Stimulated activated naive CD8-positive, alpha-beta T cell treated with anti-CD3 and anti-CD28 coated beads, Interleukin-15, Interleukin-2, amounts not matched to agents 100 ng/mL and 50 ng/mL, for 24 hours (primary cell): Measurements from ENCODE around the gene HAP1.

Experiments
- H3K27ac Mint-ChIP-seq: one replicate; pipeline ENCODE4 v1.8.0; 2021; ENCODE audit warnings: mild to moderate bottlenecking, mixed read lengths
- H3K27me3 Mint-ChIP-seq: one replicate; pipeline ENCODE4 v1.8.0; 2021; ENCODE audit warnings: mixed read lengths
- H3K36me3 Mint-ChIP-seq: one replicate; pipeline ENCODE4 v1.8.0; 2021; ENCODE audit warnings: low read depth, mixed read lengths
- H3K4me1 Mint-ChIP-seq: one replicate; pipeline ENCODE4 v1.8.0; 2021; ENCODE audit warnings: low read depth, mixed read lengths
- H3K4me3 Mint-ChIP-seq: one replicate; pipeline ENCODE4 v1.8.0; 2021; ENCODE audit warnings: mild to moderate bottlenecking, mixed read lengths
- H3K9me3 Mint-ChIP-seq: one replicate; pipeline ENCODE4 v1.8.0; 2021; ENCODE audit warnings: mixed read lengths

The HAP1 gene

GRCh38 chr17:41741709-41742108 lies 7.3 kb upstream of the HAP1 start:
- Mint-ChIP-seq H3K27me3 (peaks cover 12% of the 10 kb centered on the region), H3K4me1 (no peaks in the 10 kb centered on the region), H3K36me3 (no peaks in the 10 kb centered on the region), H3K4me3 (no peak overlapping the region), H3K9me3 (no peaks in the 10 kb centered on the region), H3K27ac (no peak overlapping the region)

DNA sequence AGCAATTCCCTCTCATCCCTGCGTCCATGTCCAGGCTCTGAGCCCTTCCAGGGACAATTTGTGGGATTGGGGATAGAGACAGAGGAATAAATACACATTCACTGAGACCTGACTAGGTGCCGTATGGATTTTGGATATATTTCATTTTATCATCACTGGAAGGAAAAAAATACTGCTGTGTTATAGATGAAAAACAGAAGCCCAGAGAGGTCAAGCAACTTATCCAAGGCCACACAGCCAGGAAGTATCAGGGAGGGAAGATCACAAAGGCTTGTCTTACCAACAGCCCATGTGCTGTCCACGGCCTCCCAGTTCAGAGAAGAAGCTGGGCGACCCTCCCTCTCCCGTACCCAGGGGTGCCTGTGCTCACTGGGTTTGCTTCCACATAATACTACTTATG lies 6.1 kb upstream of the HAP1 start:
- H3K27ac Mint-ChIP-seq = no peak overlapping the region
- H3K9me3 Mint-ChIP-seq = no peaks in the 10 kb centered on the region
- no peak overlapping the region for H3K4me3 Mint-ChIP-seq
- peaks cover 23% of the 10 kb centered on the region for H3K27me3 Mint-ChIP-seq
- no peaks in the 10 kb centered on the region for H3K36me3 Mint-ChIP-seq
- no peaks in the 10 kb centered on the region for H3K4me1 Mint-ChIP-seq

- H3K9me3 Mint-ChIP-seq = no peaks in the 10 kb centered on the region
- H3K4me3 Mint-ChIP-seq = no peak overlapping the region
- no peaks in the 10 kb centered on the region for H3K4me1 Mint-ChIP-seq
- peaks cover 28% of the 10 kb centered on the region for H3K27me3 Mint-ChIP-seq
- H3K36me3 Mint-ChIP-seq = no peaks in the 10 kb centered on the region
- no peak overlapping the region for H3K27ac Mint-ChIP-seq
Measured at GRCh38 chr17:41739661-41740352, 5.4 kb upstream of the HAP1 start.

DNA sequence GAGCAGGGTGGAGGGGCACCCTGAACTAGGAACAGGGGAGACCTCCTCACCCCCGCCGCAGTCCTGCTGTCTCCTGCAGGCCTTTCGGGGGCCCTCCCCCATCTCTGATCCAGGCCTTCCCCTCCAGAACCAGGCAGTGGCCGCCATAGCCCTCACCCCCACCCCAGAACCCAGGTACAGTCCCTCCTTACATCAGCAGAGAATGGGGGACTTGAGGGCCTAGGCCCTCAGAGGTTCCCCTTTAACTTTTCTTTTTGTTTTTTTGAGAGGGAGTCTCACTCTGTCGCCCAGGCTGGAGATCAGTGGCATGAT lies 4.3 kb upstream of the HAP1 start:
- Mint-ChIP-seq H3K36me3 (no peaks in the 10 kb centered on the region), H3K4me3 (no peak overlapping the region), H3K4me1 (no peaks in the 10 kb centered on the region), H3K9me3 (no peaks in the 10 kb centered on the region), H3K27me3 (peaks cover 29% of the 10 kb centered on the region), H3K27ac (no peak overlapping the region)

GRCh38 chr17:41738077-41738800 lies 3.8 kb upstream of the HAP1 start:
- no peak overlapping the region for H3K27ac Mint-ChIP-seq
- no peaks in the 10 kb centered on the region for H3K9me3 Mint-ChIP-seq
- peaks cover 3% of the 10 kb centered on the region for H3K4me1 Mint-ChIP-seq
- no peak overlapping the region for H3K4me3 Mint-ChIP-seq
- H3K27me3 Mint-ChIP-seq = peaks cover 35% of the 10 kb centered on the region
- no peaks in the 10 kb centered on the region for H3K36me3 Mint-ChIP-seq

DNA sequence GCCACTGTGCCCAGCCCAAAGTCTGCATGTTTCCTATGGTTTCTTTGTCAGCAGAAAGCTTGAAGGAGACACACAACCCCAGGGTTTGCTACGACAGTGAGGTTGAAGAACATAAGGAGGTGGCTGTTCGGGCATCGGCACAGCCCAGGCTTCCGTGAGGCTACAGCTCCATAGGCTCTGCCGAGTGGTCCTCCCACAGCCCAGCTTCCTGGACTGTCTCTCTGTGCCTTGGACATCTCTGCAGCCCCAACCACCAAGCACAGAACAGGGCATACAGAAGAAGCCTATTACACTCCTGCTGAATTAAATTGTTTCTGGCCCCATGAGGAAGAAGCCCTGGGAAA lies 3.2 kb upstream of the HAP1 start:
- Mint-ChIP-seq H3K4me3 (no peak overlapping the region), H3K4me1 (peaks cover 3% of the 10 kb centered on the region), H3K27me3 (peaks cover 37% of the 10 kb centered on the region), H3K9me3 (no peaks in the 10 kb centered on the region), H3K27ac (no peak overlapping the region), H3K36me3 (no peaks in the 10 kb centered on the region)

DNA sequence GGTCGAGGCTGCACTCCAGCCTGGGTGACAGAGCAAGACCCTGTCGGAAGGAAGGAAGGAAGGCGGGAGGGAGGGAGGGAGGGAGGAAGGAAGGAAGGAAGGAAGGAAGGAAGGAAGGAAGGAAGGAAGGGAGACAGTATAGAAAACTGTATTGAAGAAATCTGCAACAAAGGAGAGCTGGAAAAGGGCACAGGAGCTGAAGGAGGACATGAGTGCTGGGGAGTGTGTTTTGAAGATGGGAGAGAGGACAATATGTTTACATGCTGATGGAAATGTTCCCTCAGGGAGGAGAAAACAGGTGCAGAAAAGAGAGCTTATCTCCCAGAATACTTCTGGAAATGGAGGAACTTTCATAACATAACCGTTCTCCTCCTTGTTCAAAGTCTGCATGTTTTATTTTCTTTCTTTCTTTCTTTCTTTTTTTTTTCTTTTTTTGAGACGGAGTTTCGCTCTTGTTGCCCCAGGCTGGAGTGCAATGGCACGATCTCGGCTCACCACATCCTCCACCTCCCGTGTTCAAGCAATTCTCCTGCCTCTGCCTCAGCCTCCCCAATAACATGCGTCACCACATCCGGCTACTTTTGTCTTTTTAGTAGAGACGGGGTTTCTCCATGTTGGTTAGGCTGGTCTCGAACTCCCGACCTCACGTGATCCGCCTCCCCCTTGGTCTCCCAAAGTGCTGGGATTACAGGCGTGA lies 2.7 kb upstream of the HAP1 start:
- Mint-ChIP-seq H3K4me3 (no peak overlapping the region), H3K27me3 (peaks cover 42% of the 10 kb centered on the region), H3K27ac (no peak overlapping the region)

GRCh38 chr17:41735744-41736143 lies 1.3 kb upstream of the HAP1 start:
- H3K27me3 Mint-ChIP-seq = peaks cover 55% of the 10 kb centered on the region
- no peaks in the 10 kb centered on the region for H3K9me3 Mint-ChIP-seq

More for the DNA sequence above, 2.7 kb upstream of the HAP1 start:
- Mint-ChIP-seq H3K4me1 (peaks cover 3% of the 10 kb centered on the region), H3K36me3 (no peaks in the 10 kb centered on the region), H3K9me3 (no peaks in the 10 kb centered on the region)

GRCh38 chr17:41734949-41735313 lies 488 bp upstream of the HAP1 start:
- Mint-ChIP-seq H3K27ac (no peak overlapping the region), H3K27me3 (peaks cover 55% of the 10 kb centered on the region), H3K36me3 (no peaks in the 10 kb centered on the region), H3K9me3 (no peaks in the 10 kb centered on the region), H3K4me3 (no peak overlapping the region), H3K4me1 (peaks cover 3% of the 10 kb centered on the region)

More at GRCh38 chr17:41735744-41736143, 1.3 kb upstream of the HAP1 start:
- no peak overlapping the region for H3K4me3 Mint-ChIP-seq
- no peak overlapping the region for H3K27ac Mint-ChIP-seq
- H3K36me3 Mint-ChIP-seq = no peaks in the 10 kb centered on the region
- peaks cover 3% of the 10 kb centered on the region for H3K4me1 Mint-ChIP-seq

GRCh38 chr17:41733348-41734138 lies 900 bp downstream of the HAP1 start:
- peaks cover 3% of the 10 kb centered on the region for H3K4me1 Mint-ChIP-seq

GRCh38 chr17:41731836-41732235 lies 2.6 kb downstream of the HAP1 start:
- H3K4me1 Mint-ChIP-seq = peaks cover 3% of the 10 kb centered on the region
- H3K27me3 Mint-ChIP-seq = peaks cover 44% of the 10 kb centered on the region
- no peak overlapping the region for H3K4me3 Mint-ChIP-seq
- no peak overlapping the region for H3K27ac Mint-ChIP-seq
- H3K36me3 Mint-ChIP-seq = no peaks in the 10 kb centered on the region
- no peaks in the 10 kb centered on the region for H3K9me3 Mint-ChIP-seq

More at GRCh38 chr17:41733348-41734138, 900 bp downstream of the HAP1 start:
- Mint-ChIP-seq H3K27me3 (peaks cover 55% of the 10 kb centered on the region), H3K9me3 (no peaks in the 10 kb centered on the region), H3K4me3 (no peak overlapping the region), H3K36me3 (no peaks in the 10 kb centered on the region), H3K27ac (no peak overlapping the region)

- no peak overlapping the region for H3K4me3 Mint-ChIP-seq
- H3K4me1 Mint-ChIP-seq = peaks cover 3% of the 10 kb centered on the region
- H3K27ac Mint-ChIP-seq = no peak overlapping the region
- H3K9me3 Mint-ChIP-seq = no peaks in the 10 kb centered on the region
- peaks cover 31% of the 10 kb centered on the region for H3K27me3 Mint-ChIP-seq
- no peaks in the 10 kb centered on the region for H3K36me3 Mint-ChIP-seq
Measured at GRCh38 chr17:41730479-41730878, 4.0 kb downstream of the HAP1 start.

DNA sequence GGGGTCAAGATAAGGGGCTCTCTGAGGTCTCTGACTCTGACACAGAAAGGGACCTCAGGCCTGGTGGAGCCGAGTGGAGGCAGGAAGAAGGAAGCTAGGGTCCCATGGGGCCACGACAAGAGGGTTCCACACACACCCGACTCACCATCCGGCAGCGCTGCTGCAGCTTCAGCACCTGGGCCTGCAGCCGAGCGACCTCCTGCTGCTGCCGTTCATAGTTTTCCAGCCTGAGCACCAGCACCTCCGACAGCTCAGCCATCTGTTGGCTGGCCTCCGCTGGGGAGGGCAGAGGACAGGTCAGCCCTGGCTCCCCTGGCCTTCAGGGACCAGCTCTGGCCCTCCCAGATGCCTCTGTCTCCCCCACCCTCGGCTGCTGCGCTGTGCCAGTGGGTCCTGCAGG lies 6.4 kb downstream of the HAP1 start:
- H3K9me3 Mint-ChIP-seq = no peaks in the 10 kb centered on the region
- peaks cover 24% of the 10 kb centered on the region for H3K27me3 Mint-ChIP-seq
- H3K4me1 Mint-ChIP-seq = no peaks in the 10 kb centered on the region
- no peak overlapping the region for H3K27ac Mint-ChIP-seq
- no peaks in the 10 kb centered on the region for H3K36me3 Mint-ChIP-seq
- no peak overlapping the region for H3K4me3 Mint-ChIP-seq

DNA sequence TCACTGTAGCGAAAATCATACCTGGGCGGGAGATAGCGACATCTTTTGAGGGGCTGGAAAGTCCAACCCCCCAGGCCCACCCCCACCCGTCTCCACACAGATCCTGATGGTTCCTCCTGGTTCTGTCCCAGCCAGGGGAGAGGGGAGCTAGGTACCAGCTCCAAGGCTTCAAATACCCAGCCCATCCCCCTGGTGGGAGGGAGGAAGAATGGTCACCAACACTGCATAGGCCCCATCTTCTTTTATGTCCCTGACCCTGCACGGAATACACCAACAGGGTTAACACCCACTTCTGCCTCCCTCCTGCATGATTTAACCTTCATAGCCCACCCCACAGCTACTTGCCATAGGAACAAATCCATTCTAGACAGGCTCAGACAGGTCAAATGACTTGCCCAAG lies 9.3 kb downstream of the HAP1 start:
- Mint-ChIP-seq H3K4me3 (no peak overlapping the region), H3K36me3 (no peaks in the 10 kb centered on the region), H3K27me3 (peaks cover 4% of the 10 kb centered on the region), H3K4me1 (no peaks in the 10 kb centered on the region), H3K27ac (no peak overlapping the region), H3K9me3 (no peaks in the 10 kb centered on the region)

DNA sequence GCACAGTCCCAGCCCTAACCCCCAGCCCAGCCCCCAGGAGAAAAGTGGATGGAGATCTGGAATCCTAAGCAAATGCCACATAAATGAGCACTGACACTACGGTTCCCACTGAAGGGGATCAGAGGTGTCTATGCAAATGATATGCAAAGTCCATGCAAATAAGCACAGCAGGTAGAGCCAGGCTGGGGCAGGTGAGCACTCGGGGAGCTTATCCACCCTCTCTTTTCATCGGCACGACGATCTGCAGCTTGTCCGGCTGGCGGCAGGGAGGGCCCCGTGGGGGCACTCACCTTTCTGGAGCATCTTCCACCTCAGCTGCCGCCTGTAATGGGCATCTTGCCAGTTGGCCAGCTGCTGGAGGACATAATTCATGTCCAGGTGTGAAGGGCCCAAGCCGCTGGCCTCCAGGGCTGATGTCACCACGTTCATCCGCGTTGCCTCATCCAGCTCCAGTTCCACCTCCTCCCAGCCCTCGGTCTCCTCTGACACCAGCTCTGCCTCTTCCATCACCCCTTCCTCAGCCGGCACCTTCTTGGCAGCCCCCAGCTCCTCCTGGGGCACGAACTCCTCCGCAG lies 9.9 kb downstream of the HAP1 start:
- Mint-ChIP-seq H3K27ac (no peak overlapping the region), H3K36me3 (no peaks in the 10 kb centered on the region), H3K4me1 (no peaks in the 10 kb centered on the region)

More for the DNA sequence above, 9.9 kb downstream of the HAP1 start:
- Mint-ChIP-seq H3K4me3 (no peak overlapping the region), H3K9me3 (no peaks in the 10 kb centered on the region), H3K27me3 (peaks cover 4% of the 10 kb centered on the region)
